DND-41 (cell line): ENCODE measurements around the gene TMEM145.

Experiments used
- ATAC-seq: fragments of 200-7000 bp; cut with Tn5 transposase; 3 replicates; pipeline ENCODE4 v1.9.1; 2021; ENCODE audit warnings: low read depth; ENCODE audit not compliant: insufficient read depth
- DNase-seq: peaks from one replicate; pipeline ENCODE4 v3.0.0-alpha.2; 2020
- H2AFZ ChIP-seq: 2 replicates; pipeline ENCODE4 v1.6.0; 2012; ENCODE audit warnings: low read depth, low read length
- H3K27ac ChIP-seq: 2 replicates; pipeline ENCODE4 v1.5.1; 2012; ENCODE audit warnings: low read length, inconsistent platforms
- H3K27me3 ChIP-seq: fragments of 200-600 bp; sonication (generic); 2 replicates; pipeline ENCODE4 v1.6.0; 2012; ENCODE audit warnings: low read length, mild to moderate bottlenecking, inconsistent platforms; ENCODE audit not compliant: insufficient read depth, poor library complexity
- H3K36me3 ChIP-seq: 2 replicates; pipeline ENCODE4 v1.5.1; 2012; ENCODE audit warnings: low read length, inconsistent platforms; ENCODE audit not compliant: insufficient read depth
- H3K4me1 ChIP-seq: 2 replicates; pipeline ENCODE4 v1.5.1; 2012; ENCODE audit warnings: mild to moderate bottlenecking, low read length; ENCODE audit not compliant: insufficient read depth
- H3K4me2 ChIP-seq: 2 replicates; pipeline ENCODE4 v1.6.0; 2012; ENCODE audit warnings: mild to moderate bottlenecking, moderate library complexity, low read length, inconsistent platforms; ENCODE audit not compliant: insufficient read depth
- H3K4me3 ChIP-seq, 2 experiments: fragments of 200-600 bp in 1 of 2; shearing (Covaris generic) in 1 of 2; 2 replicates each; pipeline ENCODE4 v1.5.1; 2012 to 2016; ENCODE audit warnings: inconsistent platforms in 2 of 2, low read length in 2 of 2, mild to moderate bottlenecking in 2 of 2, low read depth in 1 of 2, moderate library complexity in 1 of 2
- H3K79me2 ChIP-seq: 2 replicates; pipeline ENCODE4 v1.6.0; 2012; ENCODE audit warnings: low read length, inconsistent platforms; ENCODE audit not compliant: insufficient read depth
- H3K9ac ChIP-seq: 2 replicates; pipeline ENCODE4 v1.6.0; 2012; ENCODE audit warnings: low read depth, mild to moderate bottlenecking, inconsistent platforms, low read length, moderate library complexity
- H3K9me3 ChIP-seq: 2 replicates; pipeline ENCODE4 v1.5.1; 2012; ENCODE audit warnings: low read length, moderate library complexity, mild to moderate bottlenecking, inconsistent platforms; ENCODE audit not compliant: insufficient read depth, severe bottlenecking
- H4K20me1 ChIP-seq: 2 replicates; pipeline ENCODE4 v1.6.0; 2012; ENCODE audit warnings: low read length; ENCODE audit not compliant: insufficient read depth
- EZH2 ChIP-seq: IDR thresholded peaks from 3 replicates; pipeline ENCODE4 v1.6.1; 2012; ENCODE audit warnings: borderline replicate concordance, low read depth, mild to moderate bottlenecking, moderate library complexity, low read length, inconsistent platforms; ENCODE audit not compliant: severe bottlenecking
- TF ChIP-seq, protein P1 (sequence below): IDR thresholded peaks from 2 replicates; pipeline ENCODE4 v1.5.1; 2012; ENCODE audit warnings: borderline replicate concordance, low read length, moderate library complexity, mild to moderate bottlenecking; ENCODE audit not compliant: poor library complexity, severe bottlenecking; ENCODE audit errors: extremely low read depth

Gene TMEM145

DNA sequence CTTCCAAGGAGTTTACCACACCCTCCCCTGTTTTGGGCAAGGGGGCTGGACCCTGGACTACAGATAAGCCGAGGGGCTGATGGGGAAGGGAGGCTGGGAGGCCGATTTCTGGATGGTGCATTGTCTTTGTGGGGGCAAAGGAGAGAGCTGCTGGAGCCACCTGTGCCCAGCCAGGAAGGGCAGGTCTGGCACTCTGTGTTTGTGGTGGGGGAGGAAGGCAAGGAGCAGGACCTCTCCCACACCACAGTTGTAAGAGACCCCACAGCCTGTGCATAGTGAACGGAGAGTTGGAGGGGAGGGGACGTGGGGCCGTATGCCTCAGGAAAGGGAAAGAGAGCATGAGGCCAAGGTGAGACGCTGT, 27.1 kb upstream of the TMEM145 start:
- ATAC-seq (no peak), DNase-seq (no peak)
- Histone ChIP-seq H2AFZ (no peak overlapping the region), H4K20me1 (peaks cover 43% of the 10 kb centered on the region), H3K27me3 (no peaks in the 10 kb centered on the region), H3K9ac (peak overlapping the region; percentile 85; the same call in 1 of the 2 replicates), H3K27ac (peak overlapping the region; percentile 77), H3K4me2 (peak overlapping the region; percentile 36; the same call in 1 of the 2 replicates), H3K36me3 (peaks cover 50% of the 10 kb centered on the region), H3K4me1 (peaks cover 45% of the 10 kb centered on the region), H3K9me3 (no peaks in the 10 kb centered on the region), H3K4me3 (no peak overlapping the region), H3K79me2 (peaks cover 34% of the 10 kb centered on the region)
- TF ChIP-seq, protein P1, sequence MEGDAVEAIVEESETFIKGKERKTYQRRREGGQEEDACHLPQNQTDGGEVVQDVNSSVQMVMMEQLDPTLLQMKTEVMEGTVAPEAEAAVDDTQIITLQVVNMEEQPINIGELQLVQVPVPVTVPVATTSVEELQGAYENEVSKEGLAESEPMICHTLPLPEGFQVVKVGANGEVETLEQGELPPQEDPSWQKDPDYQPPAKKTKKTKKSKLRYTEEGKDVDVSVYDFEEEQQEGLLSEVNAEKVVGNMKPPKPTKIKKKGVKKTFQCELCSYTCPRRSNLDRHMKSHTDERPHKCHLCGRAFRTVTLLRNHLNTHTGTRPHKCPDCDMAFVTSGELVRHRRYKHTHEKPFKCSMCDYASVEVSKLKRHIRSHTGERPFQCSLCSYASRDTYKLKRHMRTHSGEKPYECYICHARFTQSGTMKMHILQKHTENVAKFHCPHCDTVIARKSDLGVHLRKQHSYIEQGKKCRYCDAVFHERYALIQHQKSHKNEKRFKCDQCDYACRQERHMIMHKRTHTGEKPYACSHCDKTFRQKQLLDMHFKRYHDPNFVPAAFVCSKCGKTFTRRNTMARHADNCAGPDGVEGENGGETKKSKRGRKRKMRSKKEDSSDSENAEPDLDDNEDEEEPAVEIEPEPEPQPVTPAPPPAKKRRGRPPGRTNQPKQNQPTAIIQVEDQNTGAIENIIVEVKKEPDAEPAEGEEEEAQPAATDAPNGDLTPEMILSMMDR: no peak
- TF ChIP-seq EZH2: no peak

DNA sequence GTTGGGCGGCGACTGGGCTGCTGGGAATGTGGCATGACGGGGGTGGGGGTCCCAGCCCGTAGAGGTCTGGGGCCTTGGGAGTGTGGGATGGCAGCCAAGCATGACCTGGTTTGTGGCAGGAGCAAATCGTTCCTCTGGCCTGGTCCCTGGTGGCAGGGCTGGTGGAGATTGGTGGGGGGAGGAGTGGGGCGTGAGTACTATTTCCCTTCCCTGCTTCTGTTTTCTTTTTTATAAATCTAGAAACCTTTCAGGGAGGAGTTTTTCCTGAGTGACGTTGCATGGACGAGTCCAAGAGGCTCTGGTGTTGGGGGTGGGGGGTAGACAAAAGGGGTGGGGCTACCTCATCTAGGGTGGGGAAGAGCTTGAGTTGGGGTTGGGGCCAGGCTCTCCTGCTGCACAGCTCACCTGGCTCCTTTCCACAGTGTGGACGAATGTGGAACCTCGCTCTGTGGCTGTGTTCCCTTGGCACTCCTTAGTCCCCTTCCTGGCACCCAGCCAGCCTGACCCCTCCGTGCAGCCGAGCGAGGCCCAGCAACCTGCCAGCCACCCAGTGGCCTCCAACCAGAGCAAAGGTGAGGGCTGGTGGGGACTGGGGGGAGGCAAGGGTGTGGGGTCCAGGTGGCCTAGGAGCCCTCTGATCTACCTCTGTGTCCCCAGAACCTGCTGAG, 26.6 kb upstream of the TMEM145 start:
- peaks cover 55% of the 10 kb centered on the region for H3K36me3 ChIP-seq
- peaks cover 30% of the 10 kb centered on the region for H3K79me2 ChIP-seq
- H3K9ac ChIP-seq: peak overlapping the region; percentile 85; the same call in 1 of the 2 replicates
- peaks cover 40% of the 10 kb centered on the region for H3K4me1 ChIP-seq
- no peak overlapping the region for H2AFZ ChIP-seq
- ATAC-seq: no peak
- TF ChIP-seq, protein P1: no peak
- TF ChIP-seq EZH2: no peak
- DNase-seq: no peak
- peak overlapping the region; percentile 36; the same call in 1 of the 2 replicates for H3K4me2 ChIP-seq
- H3K9me3 ChIP-seq: no peaks in the 10 kb centered on the region
- peaks cover 48% of the 10 kb centered on the region for H4K20me1 ChIP-seq
- no peak overlapping the region for H3K4me3 ChIP-seq
- H3K27me3 ChIP-seq: no peaks in the 10 kb centered on the region
- peak overlapping the region; percentile 77; the same call in 1 of the 2 replicates for H3K27ac ChIP-seq

DNA sequence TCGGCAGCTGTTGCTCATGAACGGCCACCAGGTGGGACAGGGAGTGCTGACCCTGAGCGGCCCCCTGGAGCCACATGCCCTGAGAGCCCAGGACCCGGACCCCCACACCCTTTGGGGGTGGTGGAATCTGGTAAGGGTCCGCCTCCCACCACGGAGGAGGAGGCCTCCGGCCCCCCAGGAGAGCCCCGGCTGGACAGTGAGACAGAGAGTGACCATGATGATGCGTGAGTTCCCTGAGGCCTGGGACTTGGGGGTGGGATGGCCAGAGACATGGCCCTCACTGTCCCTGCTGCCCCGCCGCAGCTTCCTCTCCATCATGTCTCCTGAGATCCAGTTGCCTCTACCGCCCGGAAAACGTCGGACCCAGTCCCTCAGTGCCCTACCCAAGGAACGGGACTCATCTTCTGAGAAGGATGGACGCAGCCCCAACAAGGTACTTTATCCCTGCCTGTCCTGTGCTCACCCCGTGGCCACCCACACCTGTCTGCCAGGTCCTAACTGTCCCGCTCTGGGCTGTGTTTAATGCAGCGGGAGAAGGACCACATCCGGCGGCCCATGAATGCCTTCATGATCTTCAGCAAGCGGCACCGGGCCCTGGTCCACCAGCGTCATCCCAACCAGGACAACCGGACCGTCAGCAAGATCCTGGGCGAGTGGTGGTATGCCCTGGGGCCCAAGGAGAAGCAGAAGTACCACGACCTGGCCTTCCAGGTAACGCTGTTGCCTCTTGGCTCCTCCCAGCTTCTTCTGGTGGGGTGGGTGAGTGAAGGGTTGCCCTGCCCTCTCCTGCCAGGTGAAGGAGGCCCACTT, 25.9 kb upstream of the TMEM145 start:
- H2AFZ ChIP-seq: no peak overlapping the region
- H3K4me1 ChIP-seq: peaks cover 32% of the 10 kb centered on the region
- no peak for DNase-seq
- no peak for TF ChIP-seq EZH2
- TF ChIP-seq, protein P1: no peak
- H3K79me2 ChIP-seq: peaks cover 26% of the 10 kb centered on the region
- peaks cover 52% of the 10 kb centered on the region for H4K20me1 ChIP-seq
- no peak overlapping the region for H3K4me3 ChIP-seq
- no peak overlapping the region for H3K27ac ChIP-seq
- peaks cover 63% of the 10 kb centered on the region for H3K36me3 ChIP-seq
- no peak overlapping the region for H3K9ac ChIP-seq
- no peak for ATAC-seq
- H3K27me3 ChIP-seq: no peaks in the 10 kb centered on the region
- H3K4me2 ChIP-seq: no peak overlapping the region
- no peaks in the 10 kb centered on the region for H3K9me3 ChIP-seq
